Spleen (tissue), 11 donors: Measurements from ENCODE around the gene PEX12. TPM values are rescaled to one million over a fixed set of nuclear protein-coding genes. Genes with fewer than 3 reads are reported as not detected.

Source experiments
- DNase-seq: peaks from one replicate; pipeline ENCODE4 v3.0.0-alpha.2; 2020
- H3K27ac ChIP-seq, 8 donors: fragments of 200-600 bp; sonication (generic) in 7 of 8; 1 replicate in 4 of 8; 2 replicates in 4 of 8; pipeline versions ENCODE4 v1.5.0 to v1.8.0; 2016 to 2021; ENCODE audit warnings: inconsistent platforms in 4 of 8, mild to moderate bottlenecking in 4 of 8, moderate library complexity in 1 of 8
- H3K27me3 ChIP-seq, 7 donors: fragments of 200-600 bp; sonication (generic) in 6 of 7; replicated peaks in 1 of 7; 1 replicate in 4 of 7; 2 replicates in 3 of 7; pipeline versions ENCODE4 v1.5.0 to v1.8.0; 2016 to 2021; ENCODE audit warnings: inconsistent platforms in 3 of 7, mild to moderate bottlenecking in 1 of 7
- H3K36me3 ChIP-seq, 6 donors: fragments of 200-600 bp; sonication (generic) in 5 of 6; 1 replicate in 4 of 6; 2 replicates in 2 of 6; pipeline versions ENCODE4 v1.5.0 to v1.8.0; 2016 to 2021; ENCODE audit warnings: inconsistent platforms in 2 of 6
- H3K4me1 ChIP-seq, 6 donors: fragments of 200-600 bp; sonication (generic) in 5 of 6; 1 replicate in 3 of 6; 2 replicates in 3 of 6; pipeline versions ENCODE4 v1.5.0 to v1.8.0; 2016 to 2021; ENCODE audit warnings: inconsistent platforms in 3 of 6
- H3K4me3 ChIP-seq, 8 donors: fragments of 200-600 bp; sonication (generic) in 7 of 8; 1 replicate in 4 of 8; 2 replicates in 4 of 8; pipeline versions ENCODE4 v1.5.0 to v1.8.0; 2016 to 2021; ENCODE audit warnings: inconsistent platforms in 4 of 8, mild to moderate bottlenecking in 4 of 8, moderate library complexity in 2 of 8
- H3K9me3 ChIP-seq, 8 donors: fragments of 200-600 bp; sonication (generic) in 7 of 8; 1 replicate in 4 of 8; 2 replicates in 4 of 8; pipeline versions ENCODE4 v1.5.0 to v1.8.0; 2016 to 2021; ENCODE audit warnings: inconsistent platforms in 4 of 8
- POLR2A ChIP-seq, 3 donors: fragments of 450-650 bp; IDR thresholded peaks; one replicate each; pipeline ENCODE4 v1.5.1; 2017; ENCODE audit warnings: antibody characterized with exemption in 3 of 3, mild to moderate bottlenecking in 1 of 3
- POLR2AphosphoS5 ChIP-seq, 3 donors: sonication (generic); formaldehyde crosslinking; IDR thresholded peaks; one replicate each; pipeline ENCODE4 v1.5.1; 2017; ENCODE audit warnings: antibody characterized with exemption in 3 of 3
- WGBS, 5 donors: extraction: QIAGEN DNeasy Blood & Tissue Kit in 3 of 5; methylation state at CpG; one replicate each; pipeline versions ENCODE4 v1.1.5 to v1.1.7; 2013 to 2018; 5-methylcytosine and 5-hydroxymethylcytosine counted together
- intact Hi-C: fragments of 100-400 bp; cut with DNase I; formaldehyde crosslinking; loops from one replicate; pipeline ENCODE4 v1.15.0; 2023; ENCODE audit warnings: low total_unique reads
- polyA plus RNA-seq, 3 donors: library from polyadenylated mRNA; stranded (reverse); fragments of 200-250 nt; gene quantifications; one replicate each; pipeline ENCODE4 v1.2.1, GENCODE V29; 2013
- total RNA-seq, 7 donors: library from RNA; depleted of rRNA in 3 of 7; stranded (reverse); fragments of >200 nt in 3 of 7; fragmentation: NEBNext Ultra II Directional in 4 of 7; extraction: Animal tissue kit (Norgen Biotek cat#: 25700) in 4 of 7; gene quantifications; one replicate each; pipeline versions ENCODE4 v1.1.0 to v1.2.1, GENCODE V29; 2016 to 2021
- TF ChIP-seq, protein P1 (sequence below), 11 experiments: fragments of 200-600 bp in 7 of 11; fragments of 450-650 bp in 4 of 11; sonication (generic) in 4 of 11; IDR thresholded peaks in 8 of 11; conservative IDR thresholded peaks in 3 of 11; 1 replicate in 7 of 11; 2 replicates in 4 of 11; pipeline versions ENCODE4 v1.4.0 to v1.8.0; 2016 to 2021; ENCODE audit warnings: antibody characterized with exemption in 11 of 11, inconsistent platforms in 4 of 11, mild to moderate bottlenecking in 1 of 11
- donor health status: healthy with polysubstance abuse.
- donor health status: DM: no; HTN: no; CAD: no; lungs with moderate emphysema.
- donor health status: DM: no; HTN: no; CAD: no.
- donor health status: Bipolar disorder and iron deficiency.
- donor health status: healthy.
- donor health status: DM: no; HTN: no; CAD: no.
- donor health status: DM: yes; HTN: yes; CAD: no.

Gene PEX12
- total and polyA plus RNA-seq, 10 donors, result 2.7 to 7.8 (median 4.0) TPM

DNA sequence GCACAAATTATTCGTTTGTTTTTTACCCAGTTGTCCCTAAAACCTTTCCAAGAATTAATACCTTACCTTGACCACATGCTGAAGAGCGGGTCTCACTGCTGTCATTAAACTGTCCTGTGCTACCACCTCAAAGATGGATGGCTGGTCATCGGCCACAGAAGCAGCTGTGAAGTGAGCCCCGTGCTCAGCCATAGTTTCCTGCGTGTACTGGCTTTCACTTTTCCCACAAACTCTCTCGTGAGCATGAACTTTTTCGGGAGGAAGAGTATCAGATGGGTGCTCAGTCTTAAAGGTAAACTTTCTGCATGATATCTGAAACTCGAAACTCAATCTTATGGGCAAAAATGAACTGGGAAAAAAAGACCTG is 558 bp downstream of the PEX12 start:
- DNase-seq, result no peak
- Histone ChIP-seq H3K27ac (peak overlapping the region; percentile 88 to 95 (median 92)), H3K27me3 (no peaks in the 10 kb centered on the region), H3K36me3 (peaks cover 0 to 34% (median 17%) of the 10 kb centered on the region in 6 donors), H3K4me3 (peak overlapping the region; percentile 53 to 75 (median 58)), H3K9me3 (no peaks in the 10 kb centered on the region), H3K4me1 (peaks cover 14 to 31% (median 22%) of the 10 kb centered on the region in 6 donors)
- intact Hi-C loops, result no loop called here
- TF ChIP-seq, protein P1, sequence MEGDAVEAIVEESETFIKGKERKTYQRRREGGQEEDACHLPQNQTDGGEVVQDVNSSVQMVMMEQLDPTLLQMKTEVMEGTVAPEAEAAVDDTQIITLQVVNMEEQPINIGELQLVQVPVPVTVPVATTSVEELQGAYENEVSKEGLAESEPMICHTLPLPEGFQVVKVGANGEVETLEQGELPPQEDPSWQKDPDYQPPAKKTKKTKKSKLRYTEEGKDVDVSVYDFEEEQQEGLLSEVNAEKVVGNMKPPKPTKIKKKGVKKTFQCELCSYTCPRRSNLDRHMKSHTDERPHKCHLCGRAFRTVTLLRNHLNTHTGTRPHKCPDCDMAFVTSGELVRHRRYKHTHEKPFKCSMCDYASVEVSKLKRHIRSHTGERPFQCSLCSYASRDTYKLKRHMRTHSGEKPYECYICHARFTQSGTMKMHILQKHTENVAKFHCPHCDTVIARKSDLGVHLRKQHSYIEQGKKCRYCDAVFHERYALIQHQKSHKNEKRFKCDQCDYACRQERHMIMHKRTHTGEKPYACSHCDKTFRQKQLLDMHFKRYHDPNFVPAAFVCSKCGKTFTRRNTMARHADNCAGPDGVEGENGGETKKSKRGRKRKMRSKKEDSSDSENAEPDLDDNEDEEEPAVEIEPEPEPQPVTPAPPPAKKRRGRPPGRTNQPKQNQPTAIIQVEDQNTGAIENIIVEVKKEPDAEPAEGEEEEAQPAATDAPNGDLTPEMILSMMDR (IDR thresholded peaks at IDR 0.05 in 8 of 11, conservative IDR thresholded peaks at IDR 0.05 in 3 of 11), result no peak
- no peak for TF ChIP-seq POLR2A (IDR thresholded peaks at IDR 0.05)
- no peak for TF ChIP-seq POLR2AphosphoS5 (IDR thresholded peaks at IDR 0.05)
- WGBS, 5 donors, result 2 to 4% (median 3%) methylated on average over 8 of the region's 8 CpGs

DNA sequence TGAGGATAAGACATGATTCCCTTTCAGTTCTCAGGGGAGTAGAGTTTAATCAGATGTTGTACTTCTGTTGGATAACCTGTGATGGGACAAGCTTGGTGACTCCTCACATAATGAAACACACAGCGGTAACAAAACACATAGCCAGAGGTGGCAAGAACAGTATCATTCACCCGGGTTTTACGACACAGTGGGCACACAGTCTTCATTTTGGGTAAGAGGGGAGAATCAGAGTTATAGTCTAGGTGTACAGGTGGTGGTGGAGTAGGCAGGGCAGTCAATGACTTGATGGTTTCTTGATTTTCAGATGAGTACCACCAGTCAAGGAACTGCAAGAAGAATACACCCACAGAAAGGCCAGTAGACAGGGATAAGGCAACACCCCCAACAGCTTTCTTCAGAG is 2.6 kb downstream of the PEX12 start:
- TF ChIP-seq POLR2A (IDR thresholded peaks at IDR 0.05), result no peak
- TF ChIP-seq POLR2AphosphoS5 (IDR thresholded peaks at IDR 0.05), result peak in 1 of 3 donors; percentile 16
- Histone ChIP-seq H3K27me3 (no peaks in the 10 kb centered on the region), H3K36me3 (peaks cover 0 to 54% (median 17%) of the 10 kb centered on the region in 6 donors), H3K4me1 (peaks cover 14 to 43% (median 29%) of the 10 kb centered on the region in 6 donors), H3K27ac (no peak overlapping the region), H3K4me3 (no peak overlapping the region), H3K9me3 (no peaks in the 10 kb centered on the region)
- DNase-seq, result no peak
- WGBS, 5 donors, result 88 to 95% (median 93%) methylated on average over 3 of the region's 3 CpGs
- intact Hi-C loops, result no loop called here

DNA sequence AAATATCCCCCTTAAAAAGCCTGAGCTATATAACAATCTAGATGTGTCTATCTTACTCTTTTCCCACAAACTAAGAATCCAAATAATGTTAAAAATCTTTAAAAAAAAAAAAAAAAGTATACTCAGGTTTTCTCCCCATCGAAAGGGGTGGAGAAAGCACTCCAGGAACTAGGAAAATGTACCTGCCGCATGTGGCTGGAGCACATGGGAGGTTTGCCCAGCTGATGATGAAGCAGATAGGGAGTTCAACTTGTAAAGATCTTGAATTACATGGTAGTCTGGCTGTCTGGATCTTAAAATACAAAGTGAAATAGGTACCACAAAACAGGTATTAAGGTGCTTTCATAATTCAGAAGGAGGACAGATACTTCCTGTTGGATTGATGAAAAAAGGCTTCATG is 9.0 kb downstream of the PEX12 start:
- H3K4me1 ChIP-seq, result peaks cover 15 to 45% (median 36%) of the 10 kb centered on the region in 6 donors
- H3K27me3 ChIP-seq, result no peaks in the 10 kb centered on the region
- H3K27ac ChIP-seq, result no peak overlapping the region
- TF ChIP-seq, protein P1 (IDR thresholded peaks at IDR 0.05 in 8 of 11, conservative IDR thresholded peaks at IDR 0.05 in 3 of 11), result no peak
- TF ChIP-seq POLR2AphosphoS5 (IDR thresholded peaks at IDR 0.05), result no peak
- TF ChIP-seq POLR2A (IDR thresholded peaks at IDR 0.05), result no peak
- H3K4me3 ChIP-seq, result no peak overlapping the region
- DNase-seq, result no peak
- WGBS, 5 donors, result 89 to 95% (median 91%) methylated on average over 2 of the region's 2 CpGs
- intact Hi-C loops, result no loop called here
- no peaks in the 10 kb centered on the region for H3K9me3 ChIP-seq
- peaks cover 0 to 35% (median 9%) of the 10 kb centered on the region in 6 donors for H3K36me3 ChIP-seq

DNA sequence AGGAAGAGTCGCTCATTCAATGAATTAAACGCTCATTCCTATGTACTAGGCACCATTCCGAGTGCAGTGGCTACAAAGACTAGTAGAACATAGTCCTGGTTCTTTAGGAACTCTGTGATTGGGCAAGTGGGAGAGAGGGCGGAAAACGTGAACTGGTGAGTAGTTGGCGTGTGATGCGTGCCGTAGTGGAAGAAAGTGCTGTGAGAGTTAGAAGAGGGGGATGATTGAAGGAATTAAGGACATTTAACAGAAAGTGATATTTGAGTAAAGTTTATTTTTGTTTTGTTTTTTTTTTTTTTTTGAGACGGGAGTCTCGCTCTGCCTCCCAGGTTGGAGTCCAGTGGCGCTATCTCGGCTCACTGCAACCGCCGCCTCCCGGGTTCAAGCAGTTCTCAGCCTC is 9.8 kb downstream of the PEX12 start:
- peak overlapping the region; percentile 54 to 84 (median 69) for H3K4me3 ChIP-seq
- peaks cover 15 to 45% (median 36%) of the 10 kb centered on the region in 6 donors for H3K4me1 ChIP-seq
- H3K27me3 ChIP-seq, result no peaks in the 10 kb centered on the region
- WGBS, 5 donors, result 28 to 34% (median 31%) methylated on average over 15 of the region's 15 CpGs
- no peak for DNase-seq
- intact Hi-C loops, result no loop called here
- H3K36me3 ChIP-seq, result peaks cover 0 to 27% (median 2%) of the 10 kb centered on the region in 6 donors
- peak overlapping the region in 5 of 8 donors; percentile 88 to 92 (median 92) for H3K27ac ChIP-seq
- H3K9me3 ChIP-seq, result no peaks in the 10 kb centered on the region
- TF ChIP-seq, protein P1 (IDR thresholded peaks at IDR 0.05 in 8 of 11, conservative IDR thresholded peaks at IDR 0.05 in 3 of 11), result no peak
- TF ChIP-seq POLR2A (IDR thresholded peaks at IDR 0.05), result no peak
- no peak for TF ChIP-seq POLR2AphosphoS5 (IDR thresholded peaks at IDR 0.05)
